Stimulated activated CD8-positive, alpha-beta memory T cell treated with anti-CD3 and anti-CD28 coated beads, Interleukin-4, amount 100 ng/mL, for 4 hours (primary cell): ENCODE results near the gene ATF6B.

Source experiments
- DNase-seq, 2 donors: peaks; one replicate each; pipeline ENCODE4 v3.0.0-alpha.2; 2020; ENCODE audit warnings: low read depth in 2 of 2, low spot score in 1 of 2

The ATF6B gene

DNA sequence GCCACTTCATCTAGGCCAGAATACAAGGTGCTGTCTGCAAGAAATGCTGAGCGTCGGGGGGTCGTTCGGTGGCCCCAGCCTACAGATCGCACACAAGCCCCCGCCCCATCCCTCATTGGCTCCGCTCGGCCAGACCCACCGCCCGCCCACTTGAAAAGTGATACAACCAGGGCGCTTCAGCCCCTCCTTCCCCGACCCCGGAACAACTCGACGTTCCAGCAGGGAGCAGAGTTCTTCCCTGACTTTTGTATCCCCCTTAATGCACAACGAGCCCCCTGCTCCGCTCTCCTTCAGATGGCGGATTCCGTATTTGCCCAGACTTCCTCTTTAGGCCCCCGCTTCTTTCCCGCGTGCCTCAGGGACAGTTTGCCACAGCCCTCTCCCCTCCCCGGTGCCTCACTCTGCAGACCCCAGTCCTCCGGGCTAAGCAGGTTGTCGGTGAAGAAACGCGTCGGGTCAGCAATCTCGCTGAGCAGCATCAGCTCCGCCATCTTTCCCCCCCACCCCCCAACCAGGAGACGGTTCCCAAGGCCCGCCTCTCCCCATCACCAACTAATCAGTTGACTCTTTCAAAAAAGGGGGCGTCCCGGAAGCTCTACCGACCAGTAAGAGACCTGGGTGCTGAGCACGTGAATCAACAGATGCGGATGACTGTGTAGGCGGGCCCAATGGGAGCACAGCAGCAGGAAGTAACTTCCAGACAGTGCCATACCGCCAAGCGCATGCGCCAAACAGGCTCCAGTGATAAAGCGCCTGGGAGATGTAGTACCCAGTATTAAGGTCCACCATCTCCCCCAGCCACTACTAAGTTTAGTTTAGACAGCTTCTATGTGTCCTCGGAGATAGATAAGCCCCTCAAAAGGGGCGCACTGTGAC is at the start of gene ATF6B:
Gene ATF6B (minus strand): TSS at position 530 of the 876 bp plus-strand sequence. CDS start 39 bp downstream, at position 491.
- peak; percentile 94 to 97 for DNase-seq

DNA sequence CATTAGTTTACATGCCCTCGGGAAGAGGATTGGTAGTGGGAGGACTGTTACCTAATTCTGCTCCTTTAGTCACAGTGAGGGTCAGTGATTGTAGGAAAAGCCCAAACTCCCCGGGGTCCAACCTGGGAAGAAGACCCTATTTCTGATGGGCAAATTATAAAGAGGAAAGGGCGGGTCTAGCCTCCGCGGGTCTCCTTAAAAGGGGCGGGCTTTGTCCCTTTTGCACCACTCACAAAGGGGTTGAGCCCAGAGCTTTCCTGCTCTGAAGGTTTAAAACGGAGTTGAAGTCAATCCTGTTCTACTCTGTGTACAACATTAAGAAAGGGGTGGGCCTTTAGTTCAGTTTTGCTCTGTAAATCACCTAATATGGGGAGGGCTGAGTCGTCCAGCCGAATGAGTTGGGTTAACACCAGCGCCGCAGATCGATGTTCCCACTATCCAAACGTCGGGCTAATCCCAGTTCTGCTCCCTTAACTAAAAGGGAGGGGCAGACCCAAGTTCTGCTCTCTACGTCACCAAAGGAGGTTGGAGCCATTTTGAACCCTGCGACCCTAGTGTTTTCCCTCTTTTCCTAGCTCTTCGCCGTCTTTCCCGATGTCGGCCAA is 49.2 kb upstream of the ATF6B start:
- no peak for DNase-seq

- no peak for DNase-seq
Measured at GRCh38 chr6:32176476-32177182, 48.6 kb upstream of the ATF6B start.

DNA sequence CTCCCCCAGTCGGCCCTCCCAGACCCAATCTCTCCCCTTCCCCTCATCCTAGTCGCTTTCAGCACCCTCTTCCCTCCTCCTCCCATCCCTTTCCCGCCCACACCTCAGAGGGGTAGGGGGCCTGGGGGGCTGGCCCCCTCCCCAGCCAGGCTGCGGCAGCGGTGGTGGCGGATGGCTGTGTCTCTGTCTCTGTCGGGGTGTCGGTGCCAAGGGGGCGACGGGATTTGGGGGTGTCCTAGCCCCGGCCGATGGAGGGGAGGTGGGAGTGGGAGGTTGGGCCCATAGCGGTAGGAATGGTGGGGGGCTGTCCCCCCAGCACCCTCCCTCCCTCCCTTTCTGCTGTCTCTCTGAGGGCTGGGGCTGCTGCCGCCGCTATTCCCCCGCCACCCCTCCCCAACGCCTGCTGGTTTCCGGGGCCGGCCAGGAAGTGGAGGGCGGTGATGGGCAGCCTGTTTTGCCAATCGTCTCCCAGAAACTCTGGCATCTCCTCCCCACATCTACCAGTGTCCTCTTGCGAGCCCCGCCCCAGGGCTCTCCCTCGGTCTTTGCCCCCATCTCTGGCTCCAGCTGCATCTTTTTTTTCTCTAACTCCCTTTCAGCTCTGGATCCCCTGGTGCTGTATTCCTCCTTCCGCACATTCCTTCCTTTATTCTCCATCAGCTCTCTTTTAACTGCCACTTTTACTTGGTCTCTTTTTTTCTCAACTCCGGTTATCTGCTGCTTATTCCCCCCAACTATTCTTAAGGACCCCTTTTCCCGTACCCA is 47.8 kb upstream of the ATF6B start, which contains the start of gene AGPAT1:
Gene AGPAT1 (minus strand): TSS at position 374 of the 765 bp plus-strand sequence. CDS start 4,588 bp downstream, outside the sequence.
- peak; percentile 93 to 95 for DNase-seq

DNA sequence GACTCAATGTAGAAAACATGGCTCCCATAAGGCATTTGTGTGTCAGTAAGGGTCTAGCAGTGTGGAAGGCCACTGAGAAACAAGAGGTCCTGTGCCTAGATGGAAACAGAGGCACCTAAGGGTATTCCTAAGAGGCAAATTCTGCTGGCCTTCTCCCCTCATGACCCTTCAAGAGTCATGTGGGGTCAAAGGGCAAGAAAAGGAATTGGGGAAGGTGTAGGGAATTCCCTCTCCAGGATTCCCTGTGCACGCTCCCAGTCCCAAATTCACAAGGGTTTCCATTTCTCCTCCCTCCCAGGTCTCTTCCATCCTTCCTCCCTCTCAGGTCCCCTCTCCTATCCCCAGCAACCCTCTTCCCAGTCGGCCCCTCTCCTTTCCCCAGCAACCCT is 47.3 kb upstream of the ATF6B start:
- no peak for DNase-seq

- DNase-seq, result no peak
Measured at GRCh38 chr6:32174416-32174815, 46.4 kb upstream of the ATF6B start.

GRCh38 chr6:32173051-32173727 is 45.1 kb upstream of the ATF6B start:
- DNase-seq, result no peak

GRCh38 chr6:32171234-32171633 is 43.2 kb upstream of the ATF6B start:
- no peak for DNase-seq

GRCh38 chr6:32170294-32170693 is 42.2 kb upstream of the ATF6B start:
- DNase-seq, result no peak

GRCh38 chr6:32168807-32169591 is 41.0 kb upstream of the ATF6B start:
- no peak for DNase-seq

- DNase-seq, result no peak
Measured at GRCh38 chr6:32168350-32168749, 40.3 kb upstream of the ATF6B start.

DNA sequence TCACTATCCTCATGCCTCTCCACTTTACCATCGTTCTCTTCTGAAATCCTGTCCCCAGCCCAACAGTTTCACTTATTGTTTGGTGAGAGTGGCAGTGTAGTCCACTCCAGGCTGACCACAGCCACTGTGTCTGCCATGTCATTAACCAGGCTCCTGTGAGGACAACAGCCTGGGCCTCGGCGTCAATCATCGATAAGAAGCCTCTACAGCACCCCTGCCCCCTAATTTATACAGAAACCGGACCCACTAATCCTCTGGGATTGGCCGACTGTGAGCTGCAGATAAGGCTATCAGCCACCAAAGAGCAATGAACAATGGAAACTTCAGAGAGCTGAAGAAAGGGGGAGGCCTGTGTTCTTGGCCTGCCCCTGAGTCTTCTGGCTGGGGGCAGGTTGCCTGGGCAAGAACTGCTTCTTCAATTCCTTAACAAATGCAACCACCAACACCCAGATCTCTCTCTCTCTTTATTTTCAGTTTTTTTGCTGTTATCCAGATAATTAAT is 39.8 kb upstream of the ATF6B start:
- no peak for DNase-seq

DNA sequence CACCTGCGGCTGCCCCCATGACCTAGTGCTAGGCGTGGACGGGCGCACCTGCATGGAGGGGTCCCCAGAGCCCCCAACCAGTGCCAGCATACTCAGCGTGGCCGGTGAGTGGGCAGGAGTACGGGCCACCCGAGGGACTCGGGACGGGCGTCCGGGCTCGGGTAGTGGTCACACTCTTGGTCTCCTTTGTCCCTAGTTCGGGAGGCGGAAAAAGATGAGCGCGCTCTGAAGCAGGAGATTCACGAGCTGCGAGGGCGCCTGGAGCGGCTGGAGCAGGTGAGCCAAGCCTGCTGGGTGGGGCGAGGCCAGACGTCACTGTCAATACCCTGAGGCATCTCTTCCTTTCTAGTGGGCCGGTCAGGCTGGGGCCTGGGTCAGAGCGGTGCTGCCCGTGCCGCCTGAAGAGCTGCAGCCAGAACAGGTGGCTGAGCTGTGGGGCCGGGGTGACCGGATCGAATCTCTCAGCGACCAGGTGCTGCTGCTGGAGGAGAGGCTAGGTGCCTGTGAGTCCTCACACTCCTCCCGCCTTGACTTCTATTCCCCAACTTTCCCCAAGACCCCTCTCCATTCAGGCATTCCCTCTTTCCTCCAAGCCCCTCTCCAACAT is 39.2 kb upstream of the ATF6B start:
- DNase-seq, result no peak

DNA sequence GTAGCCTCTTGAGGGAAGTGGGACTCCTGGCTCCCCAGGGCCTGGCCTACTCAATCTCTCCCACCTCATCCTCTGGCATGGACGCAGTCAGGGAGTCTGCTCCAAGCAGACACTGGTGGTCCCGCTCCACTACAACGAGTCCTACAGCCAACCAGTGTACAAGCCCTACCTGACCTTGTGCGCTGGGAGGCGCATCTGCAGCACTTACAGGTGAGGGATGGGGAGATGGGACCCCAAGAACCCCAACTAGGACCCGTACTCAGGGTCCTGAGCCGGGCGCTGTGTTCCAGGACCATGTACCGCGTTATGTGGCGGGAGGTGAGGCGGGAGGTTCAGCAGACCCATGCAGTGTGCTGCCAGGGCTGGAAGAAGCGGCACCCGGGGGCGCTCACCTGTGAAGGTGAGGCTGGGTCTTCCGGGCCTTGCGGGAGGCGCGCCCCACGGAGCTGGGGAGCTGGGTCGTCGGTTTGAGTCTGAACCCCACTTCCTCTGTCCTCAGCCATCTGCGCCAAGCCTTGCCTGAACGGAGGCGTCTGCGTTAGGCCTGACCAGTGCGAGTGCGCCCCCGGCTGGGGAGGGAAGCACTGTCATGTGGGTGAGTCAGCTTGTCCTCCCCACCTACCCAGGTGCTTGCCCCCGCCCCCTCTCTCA is 38.5 kb upstream of the ATF6B start:
- DNase-seq, result no peak

DNA sequence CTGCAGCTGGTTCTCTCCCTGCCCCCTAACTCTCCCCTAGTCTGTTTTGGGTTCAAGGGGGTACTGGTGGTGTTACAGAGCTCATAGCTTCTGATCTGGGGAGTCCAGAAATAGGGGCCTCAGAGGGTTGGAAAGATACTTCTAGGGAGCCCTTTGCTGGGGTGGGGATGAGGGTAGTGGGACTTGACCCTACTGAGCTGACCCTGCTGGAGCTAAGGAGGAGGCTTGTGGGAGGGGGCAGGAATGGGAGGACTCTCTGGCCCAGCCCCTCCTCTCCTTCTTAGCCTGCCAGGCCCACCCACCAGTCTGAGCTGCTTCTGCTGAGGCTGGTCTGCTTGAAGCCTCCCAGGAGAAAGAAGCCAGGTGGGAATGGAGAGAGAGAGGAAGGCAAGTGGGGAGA is 36.2 kb upstream of the ATF6B start, which contains the start of gene EGFL8:
Gene EGFL8 (plus strand): TSS at position 301 of the 400 bp plus-strand sequence. CDS start 1,571 bp downstream, outside the sequence.
- no peak for DNase-seq

- DNase-seq, result no peak
Measured at GRCh38 chr6:32163559-32164258, 35.7 kb upstream of the ATF6B start.

GRCh38 chr6:32158052-32158451 is 30.0 kb upstream of the ATF6B start:
- DNase-seq, result no peak

DNA sequence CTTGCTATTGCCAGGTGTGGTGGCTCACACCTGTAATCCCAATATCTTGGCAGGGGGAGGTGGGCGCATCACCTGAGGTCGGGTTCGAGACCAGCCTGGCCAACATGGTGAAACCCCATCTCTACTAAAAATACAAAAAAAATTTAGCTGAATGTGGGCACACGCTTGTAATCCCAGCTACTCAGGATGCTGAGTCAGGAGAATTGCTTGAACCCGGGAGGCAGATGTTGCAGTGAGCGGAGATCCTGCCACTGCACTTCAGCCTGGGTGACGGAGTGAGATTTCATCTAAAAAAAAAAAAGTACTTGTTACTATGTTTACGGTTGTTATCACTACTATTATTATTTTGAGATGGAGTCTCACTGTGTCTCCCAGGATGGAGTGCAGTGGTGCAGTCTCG is 28.8 kb upstream of the ATF6B start:
- DNase-seq, result no peak
